SK-MEL-5 (cell line): ENCODE results near the gene NOTUM. TPM values are rescaled to one million over a fixed set of nuclear protein-coding genes. Genes with fewer than 3 reads are reported as not detected.
A peak's percentile ranks its signal among the peaks of the same experiment; 100 is the strongest.
"Not testable (repeated sequence)": the region's sequence is repeated elsewhere in the genome, so short reads cannot be mapped to it uniquely, and the experiment has no call there.

ENCODE experiments used
- DNase-seq: peaks from one replicate; pipeline ENCODE4 v3.0.0-alpha.2; 2016; ENCODE audit warnings: low read depth, low spot score
- in situ Hi-C: cut with HindIII; loops from 2 replicates; pipeline ENCODE4 v1.10.0; 2016; ENCODE audit warnings: low sequenced_read_pairs, high pct_unique_total_duplicates, low pct_unique_long_range_greater_than_20kb
- total RNA-seq: library from RNA; depleted of rRNA; stranded (reverse); fragments of >200 nt; shearing (Covaris generic); gene quantifications from 2 replicates; pipeline ENCODE4 v1.2.3, GENCODE V29; 2014

Gene NOTUM
- total RNA-seq, 1 experiment from 2014 or later, result 3.0 TPM

- DNase-seq, result no peak
- in situ Hi-C loops, result no loop called here
Measured at GRCh38 chr17:81964081-81964849, 3.3 kb upstream of the NOTUM start.

DNA sequence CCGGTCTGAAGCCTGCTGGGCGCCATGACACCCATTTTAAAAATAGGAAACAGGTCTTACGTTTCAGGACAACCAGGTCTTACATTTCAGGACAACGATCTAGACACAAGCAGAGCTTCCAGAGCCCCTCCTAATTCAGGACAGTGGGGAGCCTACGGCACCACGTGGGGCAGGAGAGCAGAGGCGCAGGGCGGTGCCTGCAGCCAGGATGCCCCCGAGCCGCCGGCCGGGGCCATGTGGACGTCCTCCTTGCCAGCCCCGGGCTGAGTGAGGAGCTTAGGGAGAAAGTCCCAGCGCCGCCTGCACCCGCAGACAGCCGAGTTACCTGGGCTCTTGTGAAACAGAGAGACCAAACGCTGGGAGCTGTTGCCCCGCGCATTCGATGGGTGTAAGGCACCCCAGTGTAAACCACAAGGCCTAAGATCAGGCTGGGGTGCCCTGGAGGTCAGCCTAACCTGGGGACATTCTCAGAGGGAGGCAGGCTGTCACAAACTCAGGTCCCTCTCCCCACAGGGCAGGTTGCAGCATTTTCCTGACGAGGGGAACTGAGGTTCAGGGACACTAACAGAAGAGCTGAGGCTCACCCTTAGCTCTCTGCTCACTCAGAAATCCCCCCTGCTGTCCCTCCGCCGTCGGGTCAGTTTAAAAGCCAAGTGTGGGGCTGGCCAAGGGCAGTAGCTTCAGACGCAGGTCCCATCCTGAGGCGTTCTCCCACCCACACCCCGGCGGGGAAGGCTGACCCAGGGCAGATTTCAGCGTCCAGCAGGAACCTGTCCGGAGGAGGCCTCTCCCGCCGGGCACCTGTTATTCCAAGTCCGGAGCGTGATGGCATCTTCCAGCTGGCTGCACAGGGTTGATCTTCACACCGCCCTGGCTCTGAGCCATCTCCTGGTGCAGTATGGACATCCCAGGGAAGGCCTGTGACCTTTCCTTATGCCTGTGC lies 1.8 kb upstream of the NOTUM start:
- DNase-seq, result peak; percentile 43
- in situ Hi-C loops, result no loop called here

DNA sequence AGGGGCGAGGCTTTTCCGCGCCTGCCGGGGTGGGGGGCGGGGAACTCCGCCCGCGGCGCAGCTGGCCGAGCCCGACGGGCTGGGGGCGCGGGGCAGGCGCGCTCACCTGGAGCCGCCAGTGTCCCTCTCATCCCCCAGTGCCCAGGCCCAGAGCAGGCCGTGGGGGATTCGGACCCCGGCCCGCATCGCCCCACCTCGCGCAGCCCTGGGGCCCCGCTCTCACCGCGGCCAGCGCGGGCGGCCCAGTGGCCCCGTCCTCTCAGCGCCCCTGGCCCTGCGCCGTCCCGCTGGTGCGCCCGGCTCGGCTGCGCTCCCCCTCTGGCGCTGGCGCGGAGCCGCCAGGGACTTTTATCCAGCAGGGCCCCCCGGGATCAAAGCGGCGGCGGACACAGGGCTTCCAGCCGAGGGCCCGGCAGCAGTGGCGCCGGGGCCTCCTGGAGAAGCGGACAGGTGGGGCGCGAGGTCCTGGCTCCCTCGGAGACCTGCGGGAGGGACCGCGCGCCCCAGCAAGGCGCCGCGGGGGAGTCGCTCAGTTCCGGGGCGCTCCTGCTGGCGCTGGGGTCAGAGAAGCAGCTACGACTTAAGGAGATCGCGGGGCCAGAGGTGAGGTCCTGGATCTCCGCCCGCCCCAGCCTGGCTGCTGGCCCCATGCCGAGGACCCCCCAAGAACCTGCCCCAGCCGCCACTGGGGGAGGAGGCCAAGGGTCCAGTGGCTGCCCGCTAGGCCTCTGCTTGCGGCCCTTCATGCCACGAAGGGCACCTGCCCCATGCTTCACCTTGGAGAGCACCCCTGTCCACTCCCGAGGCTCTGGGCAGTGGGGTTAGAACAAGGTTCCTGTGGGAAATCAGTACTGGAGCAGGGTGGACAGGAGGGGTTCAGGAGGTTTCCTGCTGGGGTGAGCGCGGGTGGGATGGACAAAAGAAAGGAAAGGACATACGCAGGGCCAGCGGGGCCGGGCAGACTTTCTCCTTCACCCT lies 823 bp upstream of the NOTUM start:
- DNase-seq, result no peak
- in situ Hi-C loops, result no loop called here

DNA sequence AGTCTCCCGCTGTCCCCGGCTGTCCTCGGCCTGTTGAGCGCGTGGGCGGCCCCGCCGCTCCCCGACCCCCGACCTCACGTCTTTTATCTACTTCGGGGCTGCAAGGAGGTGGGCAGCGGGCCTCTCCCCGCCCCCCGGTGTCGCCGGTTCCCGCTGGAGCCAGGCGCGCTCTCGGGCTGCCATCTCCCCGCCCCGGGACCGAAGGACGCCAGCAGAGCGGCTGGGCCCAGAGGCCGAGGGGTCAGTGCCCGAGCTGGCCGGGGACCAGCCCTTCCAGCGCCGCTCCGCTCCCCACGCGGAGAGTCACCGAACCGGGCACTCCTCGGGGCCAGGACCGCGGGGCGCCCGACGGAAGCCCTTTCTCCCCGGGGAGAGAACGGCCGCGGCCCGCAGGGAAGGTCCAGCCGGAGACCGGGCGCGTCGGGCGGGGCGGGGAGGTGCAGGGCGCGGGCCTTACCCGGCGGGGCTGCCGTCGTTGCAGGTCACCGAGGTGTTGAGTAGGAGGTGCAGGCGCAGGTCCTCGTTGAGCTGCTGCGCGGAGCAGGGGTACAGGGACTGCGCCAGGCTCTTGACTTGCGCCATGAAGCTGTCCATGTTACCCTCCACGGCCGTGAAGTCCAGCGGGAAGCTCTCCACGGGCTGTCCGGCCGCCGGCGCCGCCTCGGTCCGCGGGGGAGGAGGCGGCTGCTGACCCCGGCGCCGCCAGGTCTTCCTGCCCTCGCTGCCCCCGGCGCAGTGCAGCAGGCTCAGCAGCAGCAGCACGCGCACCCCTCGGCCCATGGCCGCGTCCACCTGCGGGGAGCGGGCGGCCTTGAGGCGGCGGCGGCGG lies 643 bp downstream of the NOTUM start:
- in situ Hi-C loops, result no loop called here
- no peak for DNase-seq

- in situ Hi-C loops, result no loop called here
- DNase-seq, result peak; percentile 78
Measured at GRCh38 chr17:81959362-81960129, 1.4 kb downstream of the NOTUM start.

GRCh38 chr17:81958633-81959342 lies 2.2 kb downstream of the NOTUM start:
- in situ Hi-C loops, result no loop called here
- DNase-seq, result no peak

GRCh38 chr17:81957691-81958432 lies 3.1 kb downstream of the NOTUM start:
- in situ Hi-C loops, result no loop called here
- no peak for DNase-seq

- in situ Hi-C loops, result no loop called here
- no peak for DNase-seq
Measured at GRCh38 chr17:81956607-81957589, 4.1 kb downstream of the NOTUM start.

- in situ Hi-C loops, result no loop called here
Measured at GRCh38 chr17:81955756-81956544, 5.0 kb downstream of the NOTUM start.

DNA sequence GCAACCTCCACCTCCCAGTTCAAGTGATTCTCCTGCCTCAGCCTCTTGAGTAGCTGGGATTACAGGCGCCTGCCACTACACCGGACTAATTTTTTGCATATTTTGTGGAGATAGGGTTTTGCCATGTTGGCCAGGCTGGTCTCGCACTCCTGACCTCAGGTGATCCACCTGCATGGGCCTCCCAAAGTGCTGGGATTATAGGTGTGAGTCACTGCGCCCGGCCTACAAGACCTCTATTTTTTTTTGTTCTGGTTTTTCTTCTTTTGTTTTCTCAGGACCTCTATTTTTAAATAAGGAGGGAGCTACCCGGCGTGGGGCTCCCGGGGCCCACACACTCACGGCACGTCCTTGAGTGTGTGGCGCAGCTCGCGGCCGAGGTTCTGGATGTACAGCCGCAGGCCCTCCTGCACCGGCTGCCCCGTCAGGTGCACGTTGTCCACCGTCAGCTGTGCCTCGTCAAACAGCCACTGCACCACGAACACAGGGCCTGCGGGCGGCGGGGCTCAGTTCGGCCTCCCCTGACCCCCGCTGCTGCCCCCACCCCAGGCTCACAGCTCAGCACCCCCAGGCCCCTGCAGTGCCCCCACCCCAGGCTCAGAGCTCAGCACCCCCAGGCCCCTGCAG lies 5.8 kb downstream of the NOTUM start:
- in situ Hi-C loops, result no loop called here

More at GRCh38 chr17:81955756-81956544, 5.0 kb downstream of the NOTUM start:
- no peak for DNase-seq

DNA sequence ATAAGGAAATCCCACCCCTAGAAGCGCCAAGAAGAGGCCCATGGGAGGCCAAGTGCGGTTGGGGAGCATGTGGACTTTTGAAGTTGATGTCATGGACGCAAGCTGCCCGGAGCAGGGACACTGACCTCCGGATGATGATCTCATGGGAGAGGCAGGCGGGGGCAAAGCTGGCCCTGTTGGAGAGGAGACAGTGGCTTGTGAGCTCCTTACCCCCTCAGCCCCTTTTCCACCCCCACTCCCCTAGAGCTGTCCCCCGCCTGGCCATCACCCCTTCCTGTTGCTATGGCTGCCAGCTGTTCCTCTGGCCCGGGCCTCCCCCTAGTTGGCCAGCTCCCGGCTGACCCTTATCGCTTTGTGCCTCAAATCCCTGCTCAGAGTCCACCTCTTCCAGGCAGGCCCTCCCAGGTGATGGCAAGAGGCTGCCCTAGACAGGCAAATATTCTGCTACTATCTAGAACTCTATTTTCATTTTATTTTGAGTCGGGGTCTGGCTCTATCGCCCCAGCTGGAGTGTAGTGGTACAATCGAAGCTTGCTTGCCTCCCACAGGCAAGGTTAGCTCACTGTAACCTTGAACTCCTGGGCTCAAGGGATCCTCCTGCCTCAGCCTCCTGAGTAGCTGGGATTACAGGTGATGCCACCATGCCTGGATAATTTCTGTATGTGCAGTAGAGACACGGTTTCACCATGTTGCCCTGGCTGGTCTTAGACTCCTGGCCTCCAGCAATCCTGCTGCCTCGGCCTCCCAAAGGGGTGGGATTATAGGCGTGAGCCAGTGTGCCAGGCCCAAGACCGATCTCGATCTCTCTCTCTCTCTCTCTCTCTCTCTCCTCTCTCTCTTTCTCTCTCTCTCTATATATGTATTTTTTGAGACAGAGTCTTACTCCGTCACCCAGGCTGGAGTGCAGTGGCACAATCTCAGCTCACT lies 6.6 kb downstream of the NOTUM start:
- in situ Hi-C loops, result no loop called here
- no peak for DNase-seq

More for the DNA sequence above, 5.8 kb downstream of the NOTUM start:
- no peak for DNase-seq

- DNase-seq, result peak; percentile 42
- in situ Hi-C loops, result not testable (repeated sequence)
Measured at GRCh38 chr17:81953443-81953842, 7.5 kb downstream of the NOTUM start.
